ENCODE results near the gene GMEB2. TPM values are rescaled to one million over a fixed set of nuclear protein-coding genes. Genes with fewer than 3 reads are reported as not detected.

The GMEB2 gene
- total RNA-seq, 1 donor from 2014 or later: 3.4 TPM

- no peak for DNase-seq (ENCODE audit: low spot score)
Measured at GRCh38 chr20:63590218-63591146, 36.4 kb downstream of the GMEB2 start.

- DNase-seq (ENCODE audit: low spot score): no peak
Measured at GRCh38 chr20:63589261-63590217, 37.4 kb downstream of the GMEB2 start.

GRCh38 chr20:63588641-63589041, 38.3 kb downstream of the GMEB2 start:
- DNase-seq (ENCODE audit: low spot score): no peak

GRCh38 chr20:63587776-63588591, 38.9 kb downstream of the GMEB2 start:
- no peak for DNase-seq (ENCODE audit: low spot score)

- DNase-seq (ENCODE audit: low spot score): no peak
Measured at GRCh38 chr20:63587256-63587655, 39.6 kb downstream of the GMEB2 start.

GRCh38 chr20:63586797-63587196, 40.1 kb downstream of the GMEB2 start:
- DNase-seq (ENCODE audit: low spot score): no peak

- DNase-seq (ENCODE audit: low spot score): no peak
Measured at GRCh38 chr20:63585616-63586565, 41.0 kb downstream of the GMEB2 start.

- DNase-seq (ENCODE audit: low spot score): no peak
Measured at GRCh38 chr20:63582382-63583063, 44.4 kb downstream of the GMEB2 start.

GRCh38 chr20:63580796-63581461, 46.0 kb downstream of the GMEB2 start:
- DNase-seq (ENCODE audit: low spot score): peak; percentile 20

- no peak for DNase-seq (ENCODE audit: low spot score)
Measured at GRCh38 chr20:63579017-63579694, 47.7 kb downstream of the GMEB2 start.

- DNase-seq (ENCODE audit: low spot score): no peak
Measured at GRCh38 chr20:63578224-63579016, 48.5 kb downstream of the GMEB2 start.

GRCh38 chr20:63577317-63577894, 49.5 kb downstream of the GMEB2 start:
- DNase-seq (ENCODE audit: low spot score): no peak

GRCh38 chr20:63576311-63576710, 50.6 kb downstream of the GMEB2 start:
- no peak for DNase-seq (ENCODE audit: low spot score)

- no peak for DNase-seq (ENCODE audit: low spot score)
Measured at GRCh38 chr20:63574829-63575743, 51.8 kb downstream of the GMEB2 start.

- peak; percentile 70 for DNase-seq (ENCODE audit: low spot score)
Measured at GRCh38 chr20:63574156-63574828, 52.6 kb downstream of the GMEB2 start, which contains the start of gene HELZ2. Gene HELZ2, minus strand, starts transcription at chr20:63574239. Its CDS starts 1,854 bp downstream, at chr20:63572385.

Data from umbilical cord (tissue), 2 donors.